Karpas-422 (cell line): ENCODE data around the gene CKAP2L. TPM values are rescaled to one million over a fixed set of nuclear protein-coding genes. Genes with fewer than 3 reads are reported as not detected.

ENCODE experiments used
- DNase-seq: peaks from one replicate; pipeline ENCODE4 v3.0.0-alpha.2; 2015
- H2AFZ ChIP-seq: fragments of 200-600 bp; sonication (generic); 2 replicates; pipeline ENCODE4 v1.6.1; 2014; ENCODE audit warnings: antibody characterized with exemption, low read length, mixed read lengths
- H3K27ac ChIP-seq: fragments of 200-600 bp; sonication (generic); 2 replicates; pipeline ENCODE4 v1.5.1; 2014; ENCODE audit warnings: mild to moderate bottlenecking, low read length, moderate library complexity
- H3K27me3 ChIP-seq: fragments of 200-600 bp; sonication (generic); 2 replicates; pipeline ENCODE4 v1.6.1; 2014; ENCODE audit warnings: low read length, mixed read lengths
- H3K36me3 ChIP-seq: fragments of 200-600 bp; sonication (generic); 2 replicates; pipeline ENCODE4 v1.6.1; 2014; ENCODE audit warnings: low read length, mixed read lengths; ENCODE audit not compliant: insufficient read depth
- H3K4me1 ChIP-seq: fragments of 200-600 bp; sonication (generic); 2 replicates; pipeline ENCODE4 v1.6.1; 2014; ENCODE audit warnings: mild to moderate bottlenecking, low read length, mixed read lengths
- H3K4me2 ChIP-seq: fragments of 200-600 bp; sonication (generic); 2 replicates; pipeline ENCODE4 v1.6.1; 2014; ENCODE audit warnings: low read length, low read depth, mild to moderate bottlenecking; ENCODE audit not compliant: poor library complexity, severe bottlenecking
- H3K4me3 ChIP-seq: fragments of 200-600 bp; sonication (generic); 2 replicates; pipeline ENCODE4 v1.5.1; 2014; ENCODE audit warnings: mild to moderate bottlenecking, antibody characterized with exemption, low read length, mixed read lengths
- H3K79me2 ChIP-seq: fragments of 200-600 bp; sonication (generic); 2 replicates; pipeline ENCODE4 v1.6.1; 2014; ENCODE audit warnings: mild to moderate bottlenecking, low read length, mixed read lengths
- H3K9ac ChIP-seq: fragments of 200-600 bp; sonication (generic); 2 replicates; pipeline ENCODE4 v1.6.0; 2014; ENCODE audit warnings: low read length
- H3K9me2 ChIP-seq: fragments of 200-600 bp; sonication (generic), shearing (Covaris generic); replicated peaks from 2 replicates; pipeline ENCODE4 v1.6.0; 2014; ENCODE audit warnings: mild to moderate bottlenecking, low read length, moderate library complexity; ENCODE audit not compliant: insufficient read depth
- H3K9me3 ChIP-seq: fragments of 300-700, 200-600 bp; sonication (generic); 2 replicates; pipeline ENCODE4 v1.6.1; 2014; ENCODE audit warnings: low read length, mixed read lengths
- H4K20me1 ChIP-seq: fragments of 200-600 bp; sonication (generic); 2 replicates; pipeline ENCODE4 v1.6.1; 2014; ENCODE audit warnings: mild to moderate bottlenecking, antibody characterized with exemption, low read length, low read depth; ENCODE audit not compliant: insufficient read depth
- total RNA-seq: library from RNA; depleted of rRNA; stranded (reverse); fragments of >200 nt; shearing (Covaris generic); gene quantifications from 2 replicates; pipeline ENCODE4 v1.2.3, GENCODE V29; 2014; ENCODE audit warnings: low replicate concordance

Gene CKAP2L
- total RNA-seq, 1 experiment from 2014 or later: 17.0 TPM

DNA sequence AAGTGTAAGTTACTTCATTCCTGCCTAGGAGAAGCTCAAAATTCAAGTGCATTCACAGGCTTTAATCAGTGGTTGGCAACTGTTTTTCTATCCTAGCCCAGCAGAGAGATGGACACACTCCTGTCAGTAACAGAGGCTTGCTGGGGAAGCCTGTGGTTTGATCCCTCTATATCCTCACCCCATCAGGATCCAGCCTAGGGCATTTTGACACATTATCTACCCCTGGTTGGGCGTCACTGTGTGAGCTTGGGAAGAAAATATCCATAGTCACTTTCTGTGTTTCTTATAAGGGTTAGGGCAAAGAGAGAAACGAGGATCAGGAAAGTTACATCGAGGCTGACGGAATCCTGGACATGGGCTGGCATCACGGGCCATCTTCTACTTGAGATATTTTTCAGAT is 33.6 kb downstream of the CKAP2L start:
- Histone ChIP-seq H3K4me3 (no peak overlapping the region), H3K79me2 (no peaks in the 10 kb centered on the region), H4K20me1 (no peaks in the 10 kb centered on the region), H3K27ac (no peak overlapping the region), H3K27me3 (no peaks in the 10 kb centered on the region), H2AFZ (no peak overlapping the region), H3K9me2 (no peaks in the 10 kb centered on the region), H3K4me1 (peaks cover 8% of the 10 kb centered on the region), H3K36me3 (no peaks in the 10 kb centered on the region), H3K9me3 (no peaks in the 10 kb centered on the region), H3K4me2 (no peak overlapping the region), H3K9ac (no peak overlapping the region)
- DNase-seq: no peak

DNA sequence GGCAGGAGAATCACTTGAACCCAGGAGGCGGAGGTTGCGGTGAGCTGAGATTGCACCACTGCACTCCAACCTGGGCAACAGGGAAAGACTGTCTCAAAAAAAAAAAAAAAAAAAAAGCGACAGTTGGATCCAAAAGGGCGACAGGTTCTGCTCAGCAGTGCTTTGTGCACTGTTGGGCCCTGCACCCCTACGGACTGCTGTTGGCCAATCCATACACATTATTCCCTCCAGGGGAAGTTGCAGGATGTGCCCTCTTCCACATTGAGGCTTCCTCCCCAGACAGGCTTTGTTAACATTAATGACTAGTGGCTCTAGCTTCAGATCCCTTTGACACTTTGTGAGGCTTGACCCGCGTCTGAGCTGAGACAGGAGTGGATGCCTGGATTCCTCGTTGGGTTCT is 34.2 kb downstream of the CKAP2L start:
- H3K4me2 ChIP-seq: no peak overlapping the region
- no peaks in the 10 kb centered on the region for H3K9me3 ChIP-seq
- DNase-seq: no peak
- H3K27ac ChIP-seq: no peak overlapping the region
- H3K27me3 ChIP-seq: no peaks in the 10 kb centered on the region
- H3K36me3 ChIP-seq: no peaks in the 10 kb centered on the region
- H3K9me2 ChIP-seq: no peaks in the 10 kb centered on the region
- H3K4me3 ChIP-seq: no peak overlapping the region
- peaks cover 8% of the 10 kb centered on the region for H3K4me1 ChIP-seq
- H4K20me1 ChIP-seq: no peaks in the 10 kb centered on the region
- no peak overlapping the region for H3K9ac ChIP-seq
- H3K79me2 ChIP-seq: no peaks in the 10 kb centered on the region
- no peak overlapping the region for H2AFZ ChIP-seq

DNA sequence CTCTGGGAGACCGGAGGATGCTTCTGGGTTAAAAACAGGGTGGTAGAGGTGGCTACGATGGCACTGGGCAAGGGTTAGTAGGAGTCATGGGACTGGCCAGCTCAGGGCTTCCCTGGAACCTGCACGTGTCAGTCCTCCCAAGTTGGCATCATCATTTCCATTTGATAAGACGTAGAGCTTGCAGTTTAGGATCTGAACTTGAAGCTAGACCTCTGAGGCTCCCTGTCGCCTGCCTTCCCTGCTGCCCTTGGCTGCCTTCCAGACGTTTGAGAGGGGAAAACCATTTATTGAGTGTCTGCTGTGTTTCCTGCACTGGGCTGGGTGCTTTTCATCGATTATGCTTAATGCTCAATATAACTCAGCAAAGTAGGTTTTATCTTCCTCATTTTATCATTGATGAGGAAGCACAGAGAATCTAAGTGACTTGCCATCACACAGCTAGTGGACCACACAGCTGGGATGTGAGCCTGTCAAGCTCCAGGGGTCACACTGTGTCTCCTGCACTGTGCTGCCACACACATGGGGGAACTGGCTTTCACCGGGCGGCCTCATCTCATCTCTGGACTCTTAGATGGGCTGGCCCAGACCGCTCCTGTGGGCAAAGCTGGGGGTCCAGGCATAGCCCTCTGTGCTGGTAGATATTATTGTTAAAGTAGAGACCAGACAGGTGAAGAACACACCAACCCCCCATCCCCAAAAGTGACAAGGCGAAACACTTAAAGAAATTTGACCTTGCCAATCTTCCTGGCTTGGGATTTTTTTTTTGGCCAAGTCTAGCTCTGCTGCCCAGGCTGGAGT is 35.8 kb downstream of the CKAP2L start:
- DNase-seq: no peak
- Histone ChIP-seq H2AFZ (no peak overlapping the region), H3K4me1 (peaks cover 8% of the 10 kb centered on the region), H3K9me2 (no peaks in the 10 kb centered on the region), H3K4me3 (no peak overlapping the region), H3K36me3 (no peaks in the 10 kb centered on the region), H3K9ac (no peak overlapping the region), H3K9me3 (no peaks in the 10 kb centered on the region), H3K27me3 (no peaks in the 10 kb centered on the region), H4K20me1 (no peaks in the 10 kb centered on the region), H3K27ac (no peak overlapping the region), H3K79me2 (no peaks in the 10 kb centered on the region), H3K4me2 (no peak overlapping the region)

- Histone ChIP-seq H3K9me3 (no peaks in the 10 kb centered on the region), H3K27ac (no peak overlapping the region), H3K4me3 (no peak overlapping the region), H3K4me2 (no peak overlapping the region), H4K20me1 (no peaks in the 10 kb centered on the region), H3K36me3 (no peaks in the 10 kb centered on the region), H3K79me2 (no peaks in the 10 kb centered on the region), H3K27me3 (no peaks in the 10 kb centered on the region), H3K4me1 (peaks cover 8% of the 10 kb centered on the region), H3K9ac (no peak overlapping the region), H3K9me2 (no peaks in the 10 kb centered on the region), H2AFZ (no peak overlapping the region)
- DNase-seq: no peak
These were observed 36.4 kb downstream of the CKAP2L start for GRCh38 chr2:112728029-112728362.

GRCh38 chr2:112727276-112728028 is 37.0 kb downstream of the CKAP2L start:
- no peak for DNase-seq
- Histone ChIP-seq H3K4me1 (peaks cover 8% of the 10 kb centered on the region), H4K20me1 (no peaks in the 10 kb centered on the region), H3K4me2 (no peak overlapping the region), H2AFZ (no peak overlapping the region), H3K9me3 (no peaks in the 10 kb centered on the region), H3K36me3 (no peaks in the 10 kb centered on the region), H3K79me2 (no peaks in the 10 kb centered on the region), H3K27me3 (no peaks in the 10 kb centered on the region), H3K9ac (no peak overlapping the region), H3K9me2 (no peaks in the 10 kb centered on the region), H3K4me3 (no peak overlapping the region), H3K27ac (no peak overlapping the region)

DNA sequence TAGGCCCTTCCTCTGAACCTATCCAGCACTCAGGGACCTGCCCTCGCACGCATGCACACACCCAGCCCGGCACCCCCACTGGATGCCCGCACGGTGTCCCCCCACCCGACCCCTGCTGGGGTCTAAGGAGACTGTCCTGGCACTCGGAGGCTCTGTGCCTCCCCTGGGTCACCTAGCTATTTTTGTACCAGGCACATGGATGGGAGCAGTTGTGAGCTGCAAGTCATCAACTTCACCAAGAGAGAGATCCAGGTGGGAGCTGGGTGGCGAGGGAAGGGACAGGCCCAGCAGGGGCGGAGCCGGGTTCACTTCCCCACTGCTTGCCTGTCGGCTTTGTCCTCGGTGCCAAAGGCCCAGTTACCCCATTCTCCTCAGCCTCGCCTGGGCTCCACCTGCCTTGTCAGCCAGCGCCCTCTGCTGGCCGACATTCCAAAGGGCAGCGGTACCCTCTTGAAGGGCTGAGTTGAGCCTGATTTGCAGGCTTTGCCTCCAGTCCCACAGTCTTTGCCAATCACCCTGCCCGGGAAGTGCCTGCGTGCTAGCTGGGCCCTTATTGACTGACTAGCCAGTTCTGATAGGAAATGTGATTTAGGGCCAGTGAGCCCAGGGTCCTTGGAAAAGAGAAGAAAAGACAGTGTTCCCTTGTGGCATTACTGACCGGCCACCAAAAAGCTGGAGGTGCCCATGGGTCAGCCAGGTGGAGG is 37.8 kb downstream of the CKAP2L start:
- no peak overlapping the region; the same call in 1 of the 2 replicates for H3K4me3 ChIP-seq
- H3K27me3 ChIP-seq: no peaks in the 10 kb centered on the region
- H3K4me2 ChIP-seq: peak overlapping the region; percentile 41
- peak overlapping the region; percentile 56 for H3K9ac ChIP-seq
- H3K27ac ChIP-seq: no peak overlapping the region
- DNase-seq: peak; percentile 96
- H3K79me2 ChIP-seq: no peaks in the 10 kb centered on the region
- H4K20me1 ChIP-seq: no peaks in the 10 kb centered on the region
- H3K9me3 ChIP-seq: no peaks in the 10 kb centered on the region
- H3K4me1 ChIP-seq: peaks cover 8% of the 10 kb centered on the region
- H3K36me3 ChIP-seq: no peaks in the 10 kb centered on the region
- peak overlapping the region; percentile 87; the same call in 1 of the 2 replicates for H2AFZ ChIP-seq
- H3K9me2 ChIP-seq: no peaks in the 10 kb centered on the region

- H3K27ac ChIP-seq: no peak overlapping the region
- no peaks in the 10 kb centered on the region for H3K36me3 ChIP-seq
- no peaks in the 10 kb centered on the region for H3K27me3 ChIP-seq
- peaks cover 8% of the 10 kb centered on the region for H3K4me1 ChIP-seq
- H3K79me2 ChIP-seq: no peaks in the 10 kb centered on the region
- peak overlapping the region; percentile 87; the same call in 1 of the 2 replicates for H2AFZ ChIP-seq
- H3K9ac ChIP-seq: peak overlapping the region; percentile 56
- H3K4me2 ChIP-seq: peak overlapping the region; percentile 41
- H3K4me3 ChIP-seq: no peak overlapping the region; the same call in 1 of the 2 replicates
- H3K9me3 ChIP-seq: no peaks in the 10 kb centered on the region
- no peaks in the 10 kb centered on the region for H4K20me1 ChIP-seq
- H3K9me2 ChIP-seq: no peaks in the 10 kb centered on the region
- DNase-seq: no peak
These were observed 38.6 kb downstream of the CKAP2L start for GRCh38 chr2:112725545-112726457.
